ENCODE data around the gene PCNX1. TPM values are rescaled to one million over a fixed set of nuclear protein-coding genes. Genes with fewer than 3 reads are reported as not detected.

The PCNX1 gene
- total and polyA plus RNA-seq, 4 experiments from 2014 or later = 10.7 to 128 (median 68.4) TPM

DNA sequence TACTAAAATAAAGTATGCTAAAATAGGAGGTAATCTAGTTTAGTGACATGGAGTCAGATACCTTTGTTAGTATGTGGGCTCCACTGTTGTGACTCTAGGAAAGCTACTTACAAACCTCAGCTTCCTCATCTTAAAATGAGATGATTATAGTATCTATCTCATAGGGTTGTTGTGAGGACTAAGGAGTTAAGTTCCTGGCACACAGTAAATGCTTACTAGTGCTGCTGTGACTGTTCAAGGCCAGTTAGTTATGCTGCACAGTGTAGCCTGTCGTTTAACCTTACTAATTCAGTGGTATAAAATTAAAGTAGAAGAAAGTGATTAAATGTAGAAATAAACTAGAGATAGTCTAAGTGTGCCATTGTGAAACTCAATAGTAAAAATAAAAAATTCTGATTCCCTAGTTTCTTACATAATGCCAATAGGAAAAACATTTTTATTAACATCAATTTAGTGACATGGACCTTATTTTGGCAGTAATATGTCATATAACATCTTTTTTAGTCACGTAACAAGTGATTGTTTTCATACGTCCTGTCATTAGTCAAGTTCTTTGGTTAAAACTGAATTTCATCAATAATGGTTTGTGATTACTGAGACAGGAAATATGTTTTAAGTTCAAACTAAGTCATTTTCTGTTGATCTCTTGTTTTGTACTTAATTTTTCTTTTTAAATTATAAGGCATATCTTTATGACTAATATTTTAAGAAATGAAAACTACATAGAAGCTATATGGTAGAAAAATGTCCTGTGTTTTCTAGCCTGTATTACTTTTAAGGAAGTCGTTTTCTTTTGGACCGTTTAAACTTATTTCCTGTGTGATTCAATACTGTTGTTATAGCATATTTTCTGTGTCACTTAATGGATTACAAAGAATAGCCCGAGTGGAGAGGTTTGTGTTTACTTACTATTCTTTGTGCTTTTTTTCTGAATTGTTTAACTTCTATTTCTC, 74.0 kb downstream of the PCNX1 start:
- peak overlapping the region; percentile 53 to 90 (median 81) for H3K27ac Mint-ChIP-seq
- peak in 1 of 5 donors; percentile 20 for DNase-seq
- Histone ChIP-seq H3K4me1 (ENCODE audit: insufficient read depth, low read length) (peaks cover 62% of the 10 kb centered on the region), H3K36me3 (ENCODE audit: insufficient read depth, low read length) (peaks cover 22% of the 10 kb centered on the region), H3K27ac (ENCODE audit: low read depth, low read length) (peak overlapping the region; percentile 47), H3K9me3 (ENCODE audit: control insufficient read depth in 1 of 2, low read length in 2 of 2) (no peaks in the 10 kb centered on the region), H3K4me3 (ENCODE audit: low read length in 2 of 2) (no peak overlapping the region), H3K27me3 (ENCODE audit: insufficient read depth, low read length) (no peaks in the 10 kb centered on the region)
- POLR2A ChIA-PET (ENCODE audit: partially characterized antibody) = interaction anchor here (0.9 to 5.1 kb wide), 7 partner anchors 17 to 109 kb away, joined by 3 to 34 read pairs (median 5); partner anchors contain the start of gene PCNX1
- peak overlapping the region; percentile 59 to 90 (median 74) for H3K4me3 Mint-ChIP-seq
- CTCF ChIA-PET (ENCODE audit: partially characterized antibody) = interaction anchor here (1.2 to 6.8 kb wide), 4 partner anchors 9 to 164 kb away, joined by 4 to 56 read pairs (median 10); partner anchors contain the start of gene PCNX1
- H3K4me1 Mint-ChIP-seq = peaks cover 49 to 77% (median 59%) of the 10 kb centered on the region in 4 donors
- no peaks in the 10 kb centered on the region for H3K27me3 Mint-ChIP-seq
- intact Hi-C loops (cut with micrococcal nuclease) = loop anchor here (1.0 to 2.0 kb wide), 2 partner anchors 7 to 14 kb away; no protein-coding TSS in a partner anchor
- no peaks in the 10 kb centered on the region for H3K9me3 Mint-ChIP-seq
- H3K36me3 Mint-ChIP-seq = peaks cover 28 to 32% of the 10 kb centered on the region in 2 donors

DNA sequence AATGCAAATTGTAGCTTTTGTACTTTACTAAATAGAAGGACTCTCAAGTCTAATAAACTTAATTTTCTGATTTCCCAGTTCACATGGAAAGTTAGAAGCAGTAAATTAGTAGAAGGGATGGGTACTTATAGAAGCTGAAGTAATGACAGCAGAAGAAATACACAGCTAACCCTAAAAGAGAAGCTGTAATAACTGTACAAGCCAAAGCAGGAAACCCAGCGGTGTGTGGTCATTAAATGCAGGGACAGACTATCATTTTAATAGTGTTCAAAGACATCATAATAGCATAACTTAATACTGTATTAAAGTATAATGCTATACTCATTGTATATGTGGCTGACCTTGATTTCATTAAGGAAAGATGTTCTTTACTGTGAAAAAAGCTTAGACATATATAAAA, 74.9 kb downstream of the PCNX1 start:
- H3K27me3 ChIP-seq (ENCODE audit: insufficient read depth, low read length) = no peaks in the 10 kb centered on the region
- ChIA-PET CTCF (ENCODE audit: partially characterized antibody) (interaction anchor here (0.6 to 1.5 kb wide), 5 partner anchors 28 to 164 kb away, joined by 3 to 8 read pairs (median 4); partner anchors contain the start of gene PCNX1), POLR2A (ENCODE audit: partially characterized antibody) (interaction anchor here (0.8 to 5.1 kb wide), 6 partner anchors 16 to 110 kb away, joined by 3 to 34 read pairs (median 6); partner anchors contain the start of gene PCNX1)
- no peaks in the 10 kb centered on the region for H3K9me3 ChIP-seq (ENCODE audit: control insufficient read depth in 1 of 2, low read length in 2 of 2)
- H3K36me3 ChIP-seq (ENCODE audit: insufficient read depth, low read length) = peaks cover 16% of the 10 kb centered on the region
- Mint-ChIP-seq H3K27ac (peak overlapping the region; percentile 53 to 90 (median 79)), H3K9me3 (no peaks in the 10 kb centered on the region), H3K4me3 (peak overlapping the region; percentile 58 to 90 (median 70)), H3K36me3 (peaks cover 20 to 25% of the 10 kb centered on the region in 2 donors), H3K27me3 (no peaks in the 10 kb centered on the region), H3K4me1 (peaks cover 47 to 79% (median 59%) of the 10 kb centered on the region in 4 donors)
- DNase-seq = no peak
- peak overlapping the region; percentile 47 for H3K27ac ChIP-seq (ENCODE audit: low read depth, low read length)
- intact Hi-C loops (cut with micrococcal nuclease) = no loop called here
- H3K4me1 ChIP-seq (ENCODE audit: insufficient read depth, low read length) = peaks cover 72% of the 10 kb centered on the region
- peak overlapping the region in 1 of 2 donors; percentile 2 for H3K4me3 ChIP-seq (ENCODE audit: low read length in 2 of 2)

DNA sequence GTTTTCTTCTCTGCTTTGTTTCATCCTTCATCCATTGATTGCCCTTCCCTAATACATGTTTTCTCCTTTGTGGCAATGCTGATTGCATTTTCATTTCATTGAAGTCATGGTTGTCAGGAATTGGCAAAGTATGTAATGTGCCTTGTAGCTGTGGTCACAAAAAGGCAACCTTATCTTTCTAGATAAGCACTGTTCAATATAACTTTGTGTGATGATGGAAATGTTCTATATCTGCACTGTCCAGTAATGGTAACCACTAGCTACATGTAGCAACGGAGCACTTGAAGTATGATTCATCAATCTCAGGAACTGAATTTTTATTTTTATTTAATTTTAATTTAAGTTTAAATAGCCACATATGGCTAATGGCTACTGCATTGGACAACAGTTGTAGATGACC, 79.8 kb downstream of the PCNX1 start:
- DNase-seq = no peak
- H3K4me3 ChIP-seq (ENCODE audit: low read length in 2 of 2) = no peak overlapping the region
- Mint-ChIP-seq H3K36me3 (peaks cover 24 to 25% of the 10 kb centered on the region in 2 donors), H3K27me3 (no peaks in the 10 kb centered on the region), H3K4me3 (peak overlapping the region in 6 of 8 donors; percentile 49 to 79 (median 68)), H3K9me3 (no peaks in the 10 kb centered on the region), H3K27ac (peak overlapping the region in 6 of 7 donors; percentile 36 to 82 (median 59)), H3K4me1 (peaks cover 33 to 65% (median 49%) of the 10 kb centered on the region in 4 donors)
- intact Hi-C loops (cut with micrococcal nuclease) = no loop called here
- no peak overlapping the region for H3K27ac ChIP-seq (ENCODE audit: low read depth, low read length)
- ChIA-PET CTCF (ENCODE audit: partially characterized antibody) (interaction anchor here (1.1 to 3.7 kb wide), 3 partner anchors 9 to 80 kb away, joined by 4 to 16 read pairs (median 15); partner anchors contain the start of gene PCNX1), POLR2A (ENCODE audit: partially characterized antibody) (interaction anchor here (0.6 to 4.9 kb wide), 6 partner anchors 11 to 165 kb away, joined by 3 to 46 read pairs (median 4); no protein-coding TSS in a partner anchor)
- H3K9me3 ChIP-seq (ENCODE audit: control insufficient read depth in 1 of 2, low read length in 2 of 2) = no peaks in the 10 kb centered on the region
- no peaks in the 10 kb centered on the region for H3K36me3 ChIP-seq (ENCODE audit: insufficient read depth, low read length)
- H3K27me3 ChIP-seq (ENCODE audit: insufficient read depth, low read length) = no peaks in the 10 kb centered on the region
- peaks cover 67% of the 10 kb centered on the region for H3K4me1 ChIP-seq (ENCODE audit: insufficient read depth, low read length)

DNA sequence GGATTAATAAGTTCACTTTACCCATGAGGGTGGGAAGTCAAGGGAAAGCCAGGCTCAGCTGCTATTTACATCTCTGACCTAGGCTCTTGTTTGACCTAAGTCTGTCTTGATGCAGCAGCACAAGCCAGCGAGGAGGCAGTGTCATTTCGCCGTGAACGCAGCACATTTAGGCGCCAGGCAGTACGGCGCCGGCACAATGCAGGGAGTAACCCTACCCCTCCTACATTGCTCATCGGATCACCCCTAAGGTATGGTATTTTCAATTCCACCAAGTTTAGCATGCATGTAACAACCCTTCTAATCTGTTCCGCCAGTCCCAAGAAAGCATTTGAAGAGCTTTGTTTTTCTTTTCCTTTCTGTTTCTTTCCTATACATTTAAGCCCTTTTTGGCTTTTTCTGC, 81.2 kb downstream of the PCNX1 start:
- Histone ChIP-seq H3K27me3 (ENCODE audit: insufficient read depth, low read length) (no peaks in the 10 kb centered on the region), H3K4me1 (ENCODE audit: insufficient read depth, low read length) (peaks cover 56% of the 10 kb centered on the region), H3K9me3 (ENCODE audit: control insufficient read depth in 1 of 2, low read length in 2 of 2) (no peaks in the 10 kb centered on the region), H3K27ac (ENCODE audit: low read depth, low read length) (peak overlapping the region; percentile 50), H3K36me3 (ENCODE audit: insufficient read depth, low read length) (no peaks in the 10 kb centered on the region), H3K4me3 (ENCODE audit: low read length in 2 of 2) (peak overlapping the region; percentile 21 to 71)
- no peaks in the 10 kb centered on the region for H3K9me3 Mint-ChIP-seq
- ChIA-PET CTCF (ENCODE audit: partially characterized antibody) (interaction anchor here (0.8 to 3.8 kb wide), 10 partner anchors 8 to 765 kb away, joined by 3 to 16 read pairs (median 4); partner anchors contain the start of gene PCNX1), POLR2A (ENCODE audit: partially characterized antibody) (interaction anchor here (0.7 to 4.9 kb wide), 8 partner anchors 10 to 24 kb away, joined by 3 to 46 read pairs (median 4); no protein-coding TSS in a partner anchor)
- intact Hi-C loops (cut with micrococcal nuclease) = loop anchor here (1.0 to 2.0 kb wide), 4 partner anchors 8 to 22 kb away; no protein-coding TSS in a partner anchor
- H3K4me3 Mint-ChIP-seq = peak overlapping the region; percentile 81 to 89 (median 87)
- H3K27ac Mint-ChIP-seq = peak overlapping the region; percentile 79 to 92 (median 85)
- H3K4me1 Mint-ChIP-seq = peaks cover 28 to 61% (median 45%) of the 10 kb centered on the region in 4 donors
- peak in 4 of 5 donors; percentile 22 to 47 (median 27) for DNase-seq
- peaks cover 29 to 31% of the 10 kb centered on the region in 2 donors for H3K36me3 Mint-ChIP-seq
- no peaks in the 10 kb centered on the region for H3K27me3 Mint-ChIP-seq

DNA sequence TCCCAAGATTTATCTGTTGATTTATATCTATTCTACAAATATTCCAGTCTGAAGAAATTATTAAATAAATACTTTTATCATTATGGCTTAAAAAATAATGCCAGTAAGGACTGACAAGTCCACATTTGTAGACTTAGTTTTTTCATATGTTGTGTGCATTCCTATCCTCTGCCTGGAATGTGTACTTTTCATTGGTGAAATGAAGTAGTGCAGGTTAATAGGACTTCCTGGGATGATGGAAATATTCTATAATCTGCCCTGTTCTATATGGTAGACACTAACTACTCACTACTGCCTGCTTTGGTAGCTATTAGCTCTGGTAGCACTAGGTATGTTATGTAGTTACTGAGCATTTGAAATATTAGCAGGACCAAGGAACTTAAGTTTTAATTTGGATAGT, 86.7 kb downstream of the PCNX1 start:
- intact Hi-C loops (cut with micrococcal nuclease) = loop anchor here (2.0 kb wide), 1 partner anchor 13 kb away; no protein-coding TSS in a partner anchor
- Mint-ChIP-seq H3K4me1 (peaks cover 34 to 72% (median 51%) of the 10 kb centered on the region in 4 donors), H3K4me3 (peak overlapping the region in 3 of 8 donors; percentile 26 to 65 (median 36)), H3K27me3 (no peaks in the 10 kb centered on the region), H3K27ac (peak overlapping the region in 1 of 7 donors; percentile 65), H3K9me3 (peaks cover 0 to 3% (median 0%) of the 10 kb centered on the region in 8 donors), H3K36me3 (peaks cover 33 to 47% of the 10 kb centered on the region in 2 donors)
- H3K27ac ChIP-seq (ENCODE audit: low read depth, low read length) = no peak overlapping the region
- DNase-seq = no peak
- no peaks in the 10 kb centered on the region for H3K27me3 ChIP-seq (ENCODE audit: insufficient read depth, low read length)
- ChIA-PET CTCF (ENCODE audit: partially characterized antibody) (no interaction called here), POLR2A (ENCODE audit: partially characterized antibody) (no interaction called here)
- H3K36me3 ChIP-seq (ENCODE audit: insufficient read depth, low read length) = peaks cover 7% of the 10 kb centered on the region
- no peak overlapping the region for H3K4me3 ChIP-seq (ENCODE audit: low read length in 2 of 2)
- peaks cover 69% of the 10 kb centered on the region for H3K4me1 ChIP-seq (ENCODE audit: insufficient read depth, low read length)
- H3K9me3 ChIP-seq (ENCODE audit: control insufficient read depth in 1 of 2, low read length in 2 of 2) = no peaks in the 10 kb centered on the region

DNA sequence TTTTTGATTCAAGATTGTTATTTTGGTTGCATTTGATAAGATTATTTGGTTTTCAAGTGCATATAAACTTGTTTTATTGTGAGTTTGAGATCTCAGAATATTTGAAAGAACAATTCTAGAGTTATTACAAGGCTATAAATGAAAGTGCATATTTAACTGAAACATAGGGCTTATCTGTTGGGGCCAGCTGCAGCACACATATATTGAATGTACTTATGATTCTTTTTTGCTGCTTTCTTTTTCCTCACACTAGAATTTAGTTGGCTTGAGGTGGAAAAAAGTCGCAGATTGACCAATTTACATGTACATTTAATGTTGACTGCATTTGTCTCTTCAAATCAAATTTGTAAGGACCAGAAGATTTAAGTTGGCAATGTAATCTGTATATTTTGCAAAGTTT, 88.0 kb downstream of the PCNX1 start:
- Histone ChIP-seq H3K27me3 (ENCODE audit: insufficient read depth, low read length) (no peaks in the 10 kb centered on the region), H3K4me3 (ENCODE audit: low read length in 2 of 2) (no peak overlapping the region), H3K27ac (ENCODE audit: low read depth, low read length) (no peak overlapping the region), H3K4me1 (ENCODE audit: insufficient read depth, low read length) (peaks cover 70% of the 10 kb centered on the region), H3K36me3 (ENCODE audit: insufficient read depth, low read length) (peaks cover 7% of the 10 kb centered on the region), H3K9me3 (ENCODE audit: control insufficient read depth in 1 of 2, low read length in 2 of 2) (no peaks in the 10 kb centered on the region)
- peaks cover 36 to 76% (median 56%) of the 10 kb centered on the region in 4 donors for H3K4me1 Mint-ChIP-seq
- POLR2A ChIA-PET (ENCODE audit: partially characterized antibody) = no interaction called here
- H3K9me3 Mint-ChIP-seq = peaks cover 0 to 3% (median 0%) of the 10 kb centered on the region in 8 donors
- no peaks in the 10 kb centered on the region for H3K27me3 Mint-ChIP-seq
- peaks cover 33 to 46% of the 10 kb centered on the region in 2 donors for H3K36me3 Mint-ChIP-seq
- intact Hi-C loops (cut with micrococcal nuclease) = loop anchor here (2.0 kb wide), 1 partner anchor 14 kb away; no protein-coding TSS in a partner anchor
- DNase-seq = no peak
- CTCF ChIA-PET (ENCODE audit: partially characterized antibody) = no interaction called here
- peak overlapping the region in 6 of 8 donors; percentile 14 to 85 (median 64) for H3K4me3 Mint-ChIP-seq
- H3K27ac Mint-ChIP-seq = peak overlapping the region in 5 of 7 donors; percentile 51 to 91 (median 66)

Measured in CD4-positive, alpha-beta memory T cell (primary cell).